Transverse colon (tissue), 4 donors: Measurements from ENCODE around the gene NFIA.

Source experiments
- EP300 ChIP-seq: sonication (generic); formaldehyde crosslinking; IDR thresholded peaks from one replicate; pipeline ENCODE4 v1.6.1; 2017; ENCODE audit warnings: antibody characterized with exemption, low read depth
- POLR2A ChIP-seq: fragments of 450-650 bp; IDR thresholded peaks from one replicate; pipeline ENCODE4 v1.6.1; 2016; ENCODE audit warnings: antibody characterized with exemption, mild to moderate bottlenecking, moderate library complexity
- POLR2AphosphoS5 ChIP-seq, 3 donors: sonication (generic); formaldehyde crosslinking; IDR thresholded peaks; one replicate each; pipeline ENCODE4 v1.6.1; 2016; ENCODE audit warnings: antibody characterized with exemption in 3 of 3
- TF ChIP-seq, protein P1 (sequence below), 5 experiments: fragments of 200-600 bp in 3 of 5; fragments of 450-650 bp in 2 of 5; sonication (generic) in 3 of 5; IDR thresholded peaks; 1 replicate in 2 of 5; 2 replicates in 3 of 5; pipeline ENCODE4 v1.5.1; 2016 to 2017; ENCODE audit warnings: antibody characterized with exemption in 5 of 5, inconsistent platforms in 3 of 5, mild to moderate bottlenecking in 2 of 5, moderate library complexity in 1 of 5

DNA sequence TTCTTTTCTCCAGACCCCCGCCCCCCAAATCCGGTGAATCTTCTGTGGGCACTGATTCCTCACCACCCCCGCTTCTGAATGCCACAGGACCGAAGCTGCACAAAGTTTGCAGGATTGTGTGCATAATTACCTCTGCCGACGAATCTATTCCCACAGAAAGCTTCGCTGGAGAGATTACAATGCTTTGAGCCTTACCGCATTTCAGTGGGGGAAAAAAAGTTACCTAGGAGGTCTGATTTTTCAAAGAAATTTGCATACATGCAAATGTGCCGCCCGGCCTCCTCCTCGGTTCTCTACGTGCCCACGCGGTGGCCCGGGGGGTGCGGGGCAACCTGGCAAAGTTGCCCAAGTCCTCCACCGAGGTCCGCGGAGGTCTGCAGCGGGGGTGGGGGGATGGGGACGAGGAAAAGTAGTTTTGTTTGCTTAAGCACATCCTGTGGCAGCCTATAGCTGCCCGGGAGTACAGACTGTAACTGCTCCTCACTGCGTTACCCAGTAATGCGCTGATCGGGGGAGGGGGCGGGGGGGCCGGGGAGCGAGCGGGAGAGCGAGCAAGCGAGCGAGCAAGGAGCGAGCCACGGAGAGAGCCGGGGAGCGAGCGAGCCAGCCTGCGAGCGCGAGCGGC is 563 bp upstream of the NFIA start:
- TF ChIP-seq POLR2A (no peak), EP300 (no peak), POLR2AphosphoS5 (IDR thresholded peaks at IDR 0.05) (peak in 1 of 3 donors; percentile 24)
- TF ChIP-seq, protein P1, sequence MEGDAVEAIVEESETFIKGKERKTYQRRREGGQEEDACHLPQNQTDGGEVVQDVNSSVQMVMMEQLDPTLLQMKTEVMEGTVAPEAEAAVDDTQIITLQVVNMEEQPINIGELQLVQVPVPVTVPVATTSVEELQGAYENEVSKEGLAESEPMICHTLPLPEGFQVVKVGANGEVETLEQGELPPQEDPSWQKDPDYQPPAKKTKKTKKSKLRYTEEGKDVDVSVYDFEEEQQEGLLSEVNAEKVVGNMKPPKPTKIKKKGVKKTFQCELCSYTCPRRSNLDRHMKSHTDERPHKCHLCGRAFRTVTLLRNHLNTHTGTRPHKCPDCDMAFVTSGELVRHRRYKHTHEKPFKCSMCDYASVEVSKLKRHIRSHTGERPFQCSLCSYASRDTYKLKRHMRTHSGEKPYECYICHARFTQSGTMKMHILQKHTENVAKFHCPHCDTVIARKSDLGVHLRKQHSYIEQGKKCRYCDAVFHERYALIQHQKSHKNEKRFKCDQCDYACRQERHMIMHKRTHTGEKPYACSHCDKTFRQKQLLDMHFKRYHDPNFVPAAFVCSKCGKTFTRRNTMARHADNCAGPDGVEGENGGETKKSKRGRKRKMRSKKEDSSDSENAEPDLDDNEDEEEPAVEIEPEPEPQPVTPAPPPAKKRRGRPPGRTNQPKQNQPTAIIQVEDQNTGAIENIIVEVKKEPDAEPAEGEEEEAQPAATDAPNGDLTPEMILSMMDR (IDR thresholded peaks at IDR 0.05): no peak
